Lower lobe of right lung (tissue), 2 donors: ENCODE results near the gene STK4. TPM values are rescaled to one million over a fixed set of nuclear protein-coding genes. Genes with fewer than 3 reads are reported as not detected.

Experiments used
- ATAC-seq, 2 donors: fragments of 200-7000 bp; cut with Tn5 transposase; one replicate each; pipeline ENCODE4 v1.9.1; 2020 to 2022; ENCODE audit warnings: mild to moderate bottlenecking in 2 of 2, moderate library complexity in 2 of 2
- DNase-seq: peaks from one replicate; pipeline ENCODE4 v3.0.0-alpha.2; 2020
- H3K27ac ChIP-seq: fragments of 200-600 bp; one replicate; pipeline ENCODE4 v1.8.0; 2022
- H3K27me3 ChIP-seq: fragments of 200-600 bp; one replicate; pipeline ENCODE4 v1.8.0; 2022; ENCODE audit warnings: low read depth
- H3K36me3 ChIP-seq: fragments of 200-600 bp; one replicate; pipeline ENCODE4 v1.8.0; 2022; ENCODE audit warnings: mild to moderate bottlenecking
- H3K4me1 ChIP-seq: fragments of 200-600 bp; one replicate; pipeline ENCODE4 v1.8.0; 2022
- H3K4me3 ChIP-seq: fragments of 200-600 bp; one replicate; pipeline ENCODE4 v1.8.0; 2022; ENCODE audit warnings: mild to moderate bottlenecking
- H3K9me3 ChIP-seq: fragments of 200-600 bp; one replicate; pipeline ENCODE4 v1.8.0; 2022
- CTCF ChIP-seq: fragments of 200-600 bp; IDR thresholded peaks from one replicate; pipeline ENCODE4 v1.8.0; 2022; ENCODE audit warnings: antibody characterized with exemption, mild to moderate bottlenecking
- intact Hi-C: fragments of 100-400 bp; cut with DNase I; formaldehyde crosslinking; loops from one replicate; pipeline ENCODE4 v1.11.0; 2022
- total RNA-seq: library from RNA; stranded (reverse); fragmentation: NEBNext Ultra II Directional; extraction: Animal tissue kit (Norgen Biotek cat#: 25700); gene quantifications from one replicate; pipeline ENCODE4 v1.2.1, GENCODE V29; 2021
- donor health status: DM: no; HTN: yes; CAD: no; lungs with severe emphysema.

Gene STK4
- total RNA-seq, 1 donor from 2014 or later: 73.4 TPM

DNA sequence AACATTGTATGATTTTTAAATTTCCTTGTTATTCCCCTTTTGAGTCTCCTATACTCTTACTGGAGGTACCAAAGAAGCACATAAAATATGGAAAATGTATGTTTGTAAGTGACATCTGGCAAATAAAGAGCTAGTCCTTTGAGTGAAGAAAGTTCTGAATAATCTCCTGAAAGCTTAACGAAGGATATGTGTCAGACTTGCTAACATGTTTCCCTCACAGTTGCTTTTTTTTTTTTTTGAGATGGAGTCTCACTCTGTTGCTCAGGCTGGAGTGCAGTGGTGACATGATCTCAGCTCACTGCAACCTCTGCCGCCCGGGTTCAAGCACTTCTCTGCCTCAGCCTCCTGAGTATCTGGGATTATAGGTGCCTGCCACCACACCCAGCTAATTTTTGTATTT, 63.6 kb downstream of the STK4 start:
- peaks cover 5% of the 10 kb centered on the region for H3K4me1 ChIP-seq
- ATAC-seq (no peak), DNase-seq (no peak)
- H3K9me3 ChIP-seq: no peaks in the 10 kb centered on the region
- no peak for TF ChIP-seq CTCF
- H3K36me3 ChIP-seq: peaks cover 63% of the 10 kb centered on the region
- no peak overlapping the region for H3K27ac ChIP-seq
- H3K4me3 ChIP-seq: no peak overlapping the region
- H3K27me3 ChIP-seq: no peaks in the 10 kb centered on the region
- intact Hi-C loops: no loop called here

DNA sequence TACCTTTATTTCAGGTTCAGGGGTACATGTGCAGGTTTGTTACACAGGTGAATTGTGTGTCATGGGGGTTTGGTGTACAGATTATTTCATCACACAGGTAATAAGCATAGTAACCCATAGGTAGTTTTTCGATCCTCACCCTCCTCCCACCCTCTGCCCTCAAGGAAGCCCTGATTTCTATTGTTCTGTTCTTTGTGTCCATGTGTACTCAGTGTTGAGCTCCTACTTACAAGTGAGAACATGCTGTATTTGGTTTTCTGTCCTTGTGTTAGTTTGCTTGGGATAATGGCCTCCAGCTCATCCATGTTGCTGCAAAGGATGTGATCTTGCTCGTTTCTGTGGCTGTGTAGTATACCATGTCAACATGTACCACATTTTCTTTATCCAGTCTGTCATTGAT, 66.0 kb downstream of the STK4 start:
- Histone ChIP-seq H3K27me3 (no peaks in the 10 kb centered on the region), H3K9me3 (no peaks in the 10 kb centered on the region), H3K4me3 (no peak overlapping the region), H3K36me3 (peaks cover 41% of the 10 kb centered on the region), H3K27ac (no peak overlapping the region), H3K4me1 (peaks cover 18% of the 10 kb centered on the region)
- no peak for TF ChIP-seq CTCF
- ATAC-seq (no peak), DNase-seq (no peak)
- intact Hi-C loops: no loop called here

DNA sequence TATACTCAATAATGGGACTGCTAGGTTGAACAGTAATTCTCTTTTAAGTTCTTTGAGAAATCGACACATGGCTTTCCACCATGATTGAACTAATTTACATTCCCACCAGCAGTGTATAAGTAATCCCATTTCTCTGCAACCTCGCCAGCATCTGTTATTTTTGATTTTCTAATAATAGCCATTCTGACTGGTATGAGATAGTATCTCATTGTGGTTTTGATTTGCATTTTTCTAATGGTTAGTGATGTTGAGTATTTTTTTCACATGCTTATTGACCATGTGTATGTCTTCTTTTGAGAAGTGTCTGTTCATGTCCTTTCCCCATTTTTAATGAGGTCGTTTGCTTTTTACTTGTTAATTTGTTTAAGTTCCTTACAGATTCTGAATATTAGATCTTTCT, 66.5 kb downstream of the STK4 start:
- no peak for ATAC-seq
- Histone ChIP-seq H3K36me3 (peaks cover 38% of the 10 kb centered on the region), H3K9me3 (no peaks in the 10 kb centered on the region), H3K27me3 (no peaks in the 10 kb centered on the region), H3K4me3 (no peak overlapping the region), H3K4me1 (peaks cover 22% of the 10 kb centered on the region), H3K27ac (no peak overlapping the region)
- no peak for TF ChIP-seq CTCF
- no peak for DNase-seq
- intact Hi-C loops: no loop called here

- DNase-seq (no peak), ATAC-seq (no peak)
- intact Hi-C loops: no loop called here
- H3K9me3 ChIP-seq: no peaks in the 10 kb centered on the region
- H3K36me3 ChIP-seq: peaks cover 23% of the 10 kb centered on the region
- H3K27ac ChIP-seq: no peak overlapping the region
- no peak overlapping the region for H3K4me3 ChIP-seq
- H3K27me3 ChIP-seq: no peaks in the 10 kb centered on the region
- H3K4me1 ChIP-seq: peaks cover 34% of the 10 kb centered on the region
- TF ChIP-seq CTCF: no peak
Measured at GRCh38 chr20:45034436-45034835, 68.1 kb downstream of the STK4 start.

DNA sequence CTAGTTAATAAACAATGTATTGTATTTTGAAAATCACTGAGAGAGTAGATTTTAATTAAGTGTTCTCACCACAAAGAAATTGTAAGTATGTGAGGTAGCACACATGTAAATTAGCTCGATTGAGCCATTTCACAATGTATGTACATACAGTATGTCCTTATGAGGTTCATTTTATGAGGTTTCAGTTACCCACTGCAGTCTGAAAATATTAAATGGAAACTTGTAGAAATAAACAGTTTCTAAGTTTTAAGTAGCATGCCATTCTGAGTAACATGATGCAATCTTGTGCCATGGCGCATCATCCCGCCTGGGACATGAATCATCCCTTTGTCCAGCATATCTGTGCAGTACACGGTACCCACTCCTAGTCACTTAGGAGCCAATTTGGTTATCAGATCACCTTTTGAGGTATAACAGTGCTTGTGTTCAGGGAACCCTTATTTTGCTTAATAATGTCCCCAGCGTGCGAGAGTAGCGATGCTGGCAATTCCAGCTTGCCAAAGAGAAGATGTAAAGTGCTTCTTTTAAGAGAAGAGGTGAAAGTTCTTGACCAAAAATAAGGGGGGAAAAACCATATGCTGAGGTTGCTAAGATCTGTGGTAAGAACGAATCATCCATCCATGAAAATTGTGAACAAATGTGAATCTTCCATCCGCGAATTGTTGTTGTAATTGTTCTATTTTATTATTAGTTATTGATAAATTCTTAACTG, 69.9 kb downstream of the STK4 start:
- Histone ChIP-seq H3K9me3 (no peaks in the 10 kb centered on the region), H3K4me3 (no peak overlapping the region), H3K27me3 (no peaks in the 10 kb centered on the region), H3K27ac (no peak overlapping the region), H3K36me3 (peaks cover 9% of the 10 kb centered on the region), H3K4me1 (peaks cover 34% of the 10 kb centered on the region)
- intact Hi-C loops: no loop called here
- no peak for TF ChIP-seq CTCF
- DNase-seq: no peak
- ATAC-seq: no peak
